Heart left ventricle (tissue), 16 donors: Measurements from ENCODE around the gene FBXW5. TPM values are rescaled to one million over a fixed set of nuclear protein-coding genes. Genes with fewer than 3 reads are reported as not detected.

Experiments
- ATAC-seq, 4 donors: fragments of 200-7000 bp; cut with Tn5 transposase; one replicate each; pipeline ENCODE4 v1.9.1; 2020 to 2022; ENCODE audit warnings: moderate library complexity in 4 of 4, mild to moderate bottlenecking in 3 of 4, moderate number of reproducible peaks in 1 of 4
- DNase-seq, 5 donors: peaks; one replicate each; pipeline ENCODE4 v3.0.0-alpha.2; 2020
- H3K27ac ChIP-seq, 12 donors: fragments of 200-600 bp; sonication (generic) in 4 of 12; one replicate each; pipeline versions ENCODE4 v1.5.0 to v1.8.0; 2016 to 2022; ENCODE audit warnings: mild to moderate bottlenecking in 2 of 12
- H3K27me3 ChIP-seq, 9 donors: fragments of 200-600 bp; sonication (generic) in 2 of 9; one replicate each; pipeline versions ENCODE4 v1.5.1 to v1.8.0; 2016 to 2022; ENCODE audit warnings: mild to moderate bottlenecking in 3 of 9
- H3K36me3 ChIP-seq, 9 donors: fragments of 200-600 bp; sonication (generic) in 2 of 9; one replicate each; pipeline versions ENCODE4 v1.5.0 to v1.8.0; 2018 to 2022; ENCODE audit warnings: mild to moderate bottlenecking in 2 of 9
- H3K4me1 ChIP-seq, 12 donors: fragments of 200-600 bp; sonication (generic) in 4 of 12; one replicate each; pipeline versions ENCODE4 v1.5.0 to v1.8.0; 2016 to 2022; ENCODE audit warnings: mild to moderate bottlenecking in 3 of 12
- H3K4me3 ChIP-seq, 12 donors: fragments of 200-600 bp; sonication (generic) in 4 of 12; one replicate each; pipeline versions ENCODE4 v1.5.0 to v1.8.0; 2017 to 2022; ENCODE audit warnings: mild to moderate bottlenecking in 9 of 12, moderate library complexity in 4 of 12
- H3K9me3 ChIP-seq, 12 donors: fragments of 200-600 bp; sonication (generic) in 4 of 12; one replicate each; pipeline versions ENCODE4 v1.5.0 to v1.8.0; 2016 to 2022; ENCODE audit warnings: mild to moderate bottlenecking in 1 of 12
- CTCF ChIP-seq, 12 donors: fragments of 200-600 bp; sonication (generic) in 4 of 12; IDR thresholded peaks; one replicate each; pipeline versions ENCODE4 v1.5.0 to v1.8.0; 2018 to 2022; ENCODE audit warnings: antibody characterized with exemption in 12 of 12, mild to moderate bottlenecking in 5 of 12
- POLR2A ChIP-seq, 2 donors: fragments of 450-650 bp; IDR thresholded peaks; one replicate each; pipeline ENCODE4 v1.6.1; 2017; ENCODE audit warnings: antibody characterized with exemption in 2 of 2, mild to moderate bottlenecking in 2 of 2, moderate library complexity in 2 of 2
- WGBS, 4 donors: extraction: QIAGEN DNeasy Blood & Tissue Kit in 2 of 4; methylation state at CpG; one replicate each; pipeline versions ENCODE4 v1.1.5 to v1.1.7; 2013 to 2018; 5-methylcytosine and 5-hydroxymethylcytosine counted together
- intact Hi-C, 10 donors: fragments of 100-400 bp; cut with DNase I; formaldehyde crosslinking; loops; one replicate each; pipeline versions ENCODE4 v1.11.1 to v1.14.2; 2022
- polyA plus RNA-seq, 2 donors: library from polyadenylated mRNA; stranded (reverse); fragments of 200-250 nt; gene quantifications; one replicate each; pipeline ENCODE4 v1.2.3, GENCODE V29; 2013
- total RNA-seq, 9 donors: library from RNA; depleted of rRNA in 2 of 9; stranded (reverse); fragments of >200 nt in 2 of 9; fragmentation: NEBNext Ultra II Directional in 3 of 9; extraction: Animal tissue kit (Norgen Biotek cat#: 25700) in 3 of 9; gene quantifications; one replicate each; pipeline versions ENCODE4 v1.1.0 to v1.2.4, GENCODE V29; 2016 to 2023
- donor health status: ischemic (EF 13 %, LVEDD 7.1; RV severe dilation, severe dysfunction).
- donor health status: healthy with polysubstance abuse.
- donor health status: DM: no; HTN: yes; CAD: no.
- donor health status: DM: no; HTN: no; CAD: no.
- donor health status: ischemic (EF 25% LVEDD 6.9; RV normal size, moderate dysfunction).
- donor health status: ischemic (EF 25% LVEDD 5.7; RV mildly dilated, moderate dysfunction).
- donor health status: healthy.
- donor health status: DM: yes; HTN: yes; CAD: no.
- donor health status: ischemic (EF 35%, LVEDD 5.7; RV mildly dilated, moderate dysfunction).
- donor health status: nonischemic (EF 11% LVEDD 7.7; RV severe dilation, severe dysfunction).
- donor health status: DM: yes; HTN: yes; CAD: no.
- donor health status: PGD.
- donor health status: ischemic (EF 29% LVEDD 5.4; RV normal size, mild dysfunction).
- donor health status: nonischemic (EF 23%, LVEDD 6.1; RV moderate dilation, normal function).

Gene FBXW5
- total and polyA plus RNA-seq, 11 donors: 110 to 388 (median 148) TPM

- TF ChIP-seq CTCF (IDR thresholded peaks at IDR 0.05) (no peak), POLR2A (IDR thresholded peaks at IDR 0.05) (peak in 1 of 2 donors; percentile 69)
- 49 to 64% (median 53%) methylated on average over 7 to 15 of the region's 15 CpGs for WGBS, 4 donors
- Histone ChIP-seq H3K36me3 (no peaks in the 10 kb centered on the region), H3K4me3 (peak overlapping the region in 4 of 12 donors; percentile 1 to 15 (median 6)), H3K9me3 (no peaks in the 10 kb centered on the region), H3K4me1 (peaks cover 10 to 66% (median 44%) of the 10 kb centered on the region in 12 donors), H3K27ac (peak overlapping the region in 11 of 12 donors; percentile 47 to 98 (median 89)), H3K27me3 (peaks cover 0 to 9% (median 0%) of the 10 kb centered on the region in 9 donors)
- DNase-seq: peak in 1 of 5 donors; percentile 80
- intact Hi-C loops: loop anchor here in 2 of 10 donors (2.0 kb wide), 2 partner anchors 22 to 24 kb away; partner anchors contain the start of gene LCN12 (in 1 of the 2)
- ATAC-seq: peak in 3 of 4 donors; percentile 1 to 6 (median 4)
Observed at GRCh38 chr9:136974817-136975535, 30.4 kb upstream of the FBXW5 start.

- intact Hi-C loops: loop anchor here in 2 of 10 donors (2.0 kb wide), 2 partner anchors 21 to 23 kb away; partner anchors contain the start of gene LCN12 (in 1 of the 2)
- 89 to 94% (median 93%) methylated on average over 22 to 29 of the region's 29 CpGs for WGBS, 4 donors
- TF ChIP-seq CTCF (IDR thresholded peaks at IDR 0.05) (no peak), POLR2A (IDR thresholded peaks at IDR 0.05) (no peak)
Observed at GRCh38 chr9:136973618-136974617, 29.4 kb upstream of the FBXW5 start.

GRCh38 chr9:136972743-136973142 lies 28.2 kb upstream of the FBXW5 start:
- intact Hi-C loops: loop anchor here in 1 of 10 donors (1.0 kb wide), 1 partner anchor 16 kb away; no protein-coding TSS in a partner anchor
- H3K4me3 ChIP-seq: no peak overlapping the region
- no peaks in the 10 kb centered on the region for H3K9me3 ChIP-seq
- no peaks in the 10 kb centered on the region for H3K36me3 ChIP-seq
- no peak overlapping the region for H3K27ac ChIP-seq
- WGBS, 4 donors: 39 to 62% (median 53%) methylated on average over 9 to 13 of the region's 13 CpGs
- H3K27me3 ChIP-seq: peaks cover 0 to 5% (median 0%) of the 10 kb centered on the region in 9 donors
- DNase-seq (no peak), ATAC-seq (no peak)
- no peak for TF ChIP-seq CTCF (IDR thresholded peaks at IDR 0.05)
- no peak for TF ChIP-seq POLR2A (IDR thresholded peaks at IDR 0.05)
- H3K4me1 ChIP-seq: peaks cover 10 to 62% (median 33%) of the 10 kb centered on the region in 12 donors

More at GRCh38 chr9:136973618-136974617, 29.4 kb upstream of the FBXW5 start:
- Histone ChIP-seq H3K27ac (peak overlapping the region in 9 of 12 donors; percentile 13 to 98 (median 88)), H3K4me1 (peaks cover 10 to 60% (median 36%) of the 10 kb centered on the region in 12 donors), H3K36me3 (no peaks in the 10 kb centered on the region), H3K4me3 (no peak overlapping the region), H3K9me3 (no peaks in the 10 kb centered on the region), H3K27me3 (peaks cover 0 to 9% (median 0%) of the 10 kb centered on the region in 9 donors)
- ATAC-seq (no peak), DNase-seq (no peak)
